ENCODE measurements around the gene RXRB. TPM values are rescaled to one million over a fixed set of nuclear protein-coding genes. Genes with fewer than 3 reads are reported as not detected.

The RXRB gene
- total and polyA plus RNA-seq, 2 donors (not counting 1 experiment from before 2014, with no cell fraction given): 88.3 to 99.9 TPM

- no peak for ATAC-seq (ENCODE audit: low read depth)
- peaks cover 21% of the 10 kb centered on the region for H3K27me3 Mint-ChIP-seq
- intact Hi-C loops (cut with micrococcal nuclease): no loop called here
- no peak overlapping the region for H3K27ac Mint-ChIP-seq
- H3K36me3 ChIP-seq (replicated peaks in 1 of 2; ENCODE audit: control extremely low read depth in 1 of 2, control insufficient read depth in 1 of 2, extremely low read depth in 1 of 2, insufficient read depth in 2 of 2, low read length in 1 of 2): no peaks in the 10 kb centered on the region
- H3K4me3 Mint-ChIP-seq: no peak overlapping the region
- peaks cover 9% of the 10 kb centered on the region for H3K4me1 Mint-ChIP-seq
- no peak for DNase-seq
- H3K9me3 ChIP-seq (ENCODE audit: control extremely low read depth in 1 of 3, control insufficient read depth in 2 of 3, insufficient read depth in 1 of 3, low read length in 2 of 3): no peaks in the 10 kb centered on the region
- CTCF ChIA-PET: interaction anchor here (0.8 to 1.1 kb wide), 3 partner anchors 13 to 761 kb away, joined by 3 read pairs; no protein-coding TSS in a partner anchor
- POLR2A ChIA-PET: no interaction called here
- no peak overlapping the region for H3K9ac ChIP-seq (ENCODE audit: low read length)
- no peak overlapping the region for H2AFZ ChIP-seq (ENCODE audit: insufficient read depth, low read depth, low read length, poor library complexity, severe bottlenecking)
- peaks cover 0 to 14% (median 6%) of the 10 kb centered on the region in 4 experiments for H3K27me3 ChIP-seq (replicated peaks in 1 of 4; ENCODE audit: control extremely low read depth in 1 of 4, control insufficient read depth in 3 of 4, insufficient read depth in 4 of 4, low read length in 3 of 4)
- H4K20me1 ChIP-seq (ENCODE audit: control insufficient read depth, insufficient read depth, low read length, poor library complexity, severe bottlenecking): no peaks in the 10 kb centered on the region
- H3K4me2 ChIP-seq (replicated peaks; ENCODE audit: low read depth, low read length, poor library complexity, severe bottlenecking): no peak overlapping the region
- H3K9me3 Mint-ChIP-seq (ENCODE audit: insufficient read depth): no peaks in the 10 kb centered on the region
- no peak overlapping the region for H3K27ac ChIP-seq (ENCODE audit: low read length in 2 of 2)
- no peak overlapping the region for H3K4me3 ChIP-seq (ENCODE audit: control extremely low read depth in 1 of 5, extremely low read depth in 1 of 5, insufficient read depth in 1 of 5, low read depth in 2 of 5, low read length in 4 of 5)
- no peak for TF ChIP-seq EZH2 (IDR thresholded peaks at IDR 0.05; ENCODE audit: borderline replicate concordance, insufficient read depth, low read depth, low read length, poor library complexity, severe bottlenecking)
- TF ChIP-seq CTCF (IDR thresholded peaks at IDR 0.05): no peak
- peaks cover 0 to 10% of the 10 kb centered on the region in 2 donors for H3K4me1 ChIP-seq (ENCODE audit: control insufficient read depth in 2 of 2, insufficient read depth in 2 of 2, low read length in 2 of 2)
- 90% methylated on average over 4 of the region's 4 CpGs for WGBS (ENCODE audit: insufficient coverage)
- H3K79me2 ChIP-seq (ENCODE audit: control insufficient read depth, insufficient read depth, low read length): no peaks in the 10 kb centered on the region
Measured at GRCh38 chr6:33174784-33175183, 25.7 kb downstream of the RXRB start.

- H3K9me3 Mint-ChIP-seq (ENCODE audit: insufficient read depth): no peaks in the 10 kb centered on the region
- H3K27ac Mint-ChIP-seq: no peak overlapping the region
- H4K20me1 ChIP-seq (ENCODE audit: control insufficient read depth, insufficient read depth, low read length, poor library complexity, severe bottlenecking): no peaks in the 10 kb centered on the region
- H3K9ac ChIP-seq (ENCODE audit: low read length): no peak overlapping the region
- no peak overlapping the region for H3K4me2 ChIP-seq (replicated peaks; ENCODE audit: low read depth, low read length, poor library complexity, severe bottlenecking)
- TF ChIP-seq CTCF (IDR thresholded peaks at IDR 0.05) (no peak), EZH2 (IDR thresholded peaks at IDR 0.05; ENCODE audit: borderline replicate concordance, insufficient read depth, low read depth, low read length, poor library complexity, severe bottlenecking) (no peak)
- POLR2A ChIA-PET: interaction anchor here (0.9 to 1.0 kb wide), 2 partner anchors 35 to 98 kb away, joined by 3 read pairs; partner anchors contain the start of genes RING1, RPS18 and VPS52
- peaks cover 0 to 14% (median 6%) of the 10 kb centered on the region in 4 experiments for H3K27me3 ChIP-seq (replicated peaks in 1 of 4; ENCODE audit: control extremely low read depth in 1 of 4, control insufficient read depth in 3 of 4, insufficient read depth in 4 of 4, low read length in 3 of 4)
- no peaks in the 10 kb centered on the region for H3K9me3 ChIP-seq (ENCODE audit: control extremely low read depth in 1 of 3, control insufficient read depth in 2 of 3, insufficient read depth in 1 of 3, low read length in 2 of 3)
- H3K27ac ChIP-seq (ENCODE audit: low read length in 2 of 2): no peak overlapping the region
- peaks cover 9% of the 10 kb centered on the region for H3K4me1 Mint-ChIP-seq
- CTCF ChIA-PET: interaction anchor here (0.6 to 2.4 kb wide), 11 partner anchors 12 to 1165 kb away, joined by 3 to 15 read pairs (median 3); no protein-coding TSS in a partner anchor
- intact Hi-C loops (cut with micrococcal nuclease): no loop called here
- H3K36me3 ChIP-seq (replicated peaks in 1 of 2; ENCODE audit: control extremely low read depth in 1 of 2, control insufficient read depth in 1 of 2, extremely low read depth in 1 of 2, insufficient read depth in 2 of 2, low read length in 1 of 2): no peaks in the 10 kb centered on the region
- peaks cover 21% of the 10 kb centered on the region for H3K27me3 Mint-ChIP-seq
- no peak for ATAC-seq (ENCODE audit: low read depth)
- no peak overlapping the region for H3K4me3 Mint-ChIP-seq
- no peaks in the 10 kb centered on the region for H3K79me2 ChIP-seq (ENCODE audit: control insufficient read depth, insufficient read depth, low read length)
- WGBS (ENCODE audit: insufficient coverage): no CpG with 5 or more reads among the region's 11 CpGs
- H2AFZ ChIP-seq (ENCODE audit: insufficient read depth, low read depth, low read length, poor library complexity, severe bottlenecking): no peak overlapping the region
- no peak overlapping the region for H3K4me3 ChIP-seq (ENCODE audit: control extremely low read depth in 1 of 5, extremely low read depth in 1 of 5, insufficient read depth in 1 of 5, low read depth in 2 of 5, low read length in 4 of 5)
- H3K4me1 ChIP-seq (ENCODE audit: control insufficient read depth in 2 of 2, insufficient read depth in 2 of 2, low read length in 2 of 2): peaks cover 0 to 10% of the 10 kb centered on the region in 2 donors
- DNase-seq: no peak
Measured at GRCh38 chr6:33173535-33174180, 26.8 kb downstream of the RXRB start.

Data from B cell (primary cell).